Activated CD4-positive, CD25-positive, alpha-beta regulatory T cell treated with anti-CD3 and anti-CD28 coated beads, Interleukin-2, amount 50 U/mL, for 72 hours (primary cell): ENCODE results near the gene MUC5AC.
A peak's percentile ranks its signal among the peaks of the same experiment; 100 is the strongest.
"Not testable (repeated sequence)": the region's sequence is repeated elsewhere in the genome, so short reads cannot be mapped to it uniquely, and the experiment has no call there.

ENCODE experiments used
- DNase-seq: peaks from one replicate; pipeline ENCODE4 v3.0.0; 2021

The MUC5AC gene, protein sequence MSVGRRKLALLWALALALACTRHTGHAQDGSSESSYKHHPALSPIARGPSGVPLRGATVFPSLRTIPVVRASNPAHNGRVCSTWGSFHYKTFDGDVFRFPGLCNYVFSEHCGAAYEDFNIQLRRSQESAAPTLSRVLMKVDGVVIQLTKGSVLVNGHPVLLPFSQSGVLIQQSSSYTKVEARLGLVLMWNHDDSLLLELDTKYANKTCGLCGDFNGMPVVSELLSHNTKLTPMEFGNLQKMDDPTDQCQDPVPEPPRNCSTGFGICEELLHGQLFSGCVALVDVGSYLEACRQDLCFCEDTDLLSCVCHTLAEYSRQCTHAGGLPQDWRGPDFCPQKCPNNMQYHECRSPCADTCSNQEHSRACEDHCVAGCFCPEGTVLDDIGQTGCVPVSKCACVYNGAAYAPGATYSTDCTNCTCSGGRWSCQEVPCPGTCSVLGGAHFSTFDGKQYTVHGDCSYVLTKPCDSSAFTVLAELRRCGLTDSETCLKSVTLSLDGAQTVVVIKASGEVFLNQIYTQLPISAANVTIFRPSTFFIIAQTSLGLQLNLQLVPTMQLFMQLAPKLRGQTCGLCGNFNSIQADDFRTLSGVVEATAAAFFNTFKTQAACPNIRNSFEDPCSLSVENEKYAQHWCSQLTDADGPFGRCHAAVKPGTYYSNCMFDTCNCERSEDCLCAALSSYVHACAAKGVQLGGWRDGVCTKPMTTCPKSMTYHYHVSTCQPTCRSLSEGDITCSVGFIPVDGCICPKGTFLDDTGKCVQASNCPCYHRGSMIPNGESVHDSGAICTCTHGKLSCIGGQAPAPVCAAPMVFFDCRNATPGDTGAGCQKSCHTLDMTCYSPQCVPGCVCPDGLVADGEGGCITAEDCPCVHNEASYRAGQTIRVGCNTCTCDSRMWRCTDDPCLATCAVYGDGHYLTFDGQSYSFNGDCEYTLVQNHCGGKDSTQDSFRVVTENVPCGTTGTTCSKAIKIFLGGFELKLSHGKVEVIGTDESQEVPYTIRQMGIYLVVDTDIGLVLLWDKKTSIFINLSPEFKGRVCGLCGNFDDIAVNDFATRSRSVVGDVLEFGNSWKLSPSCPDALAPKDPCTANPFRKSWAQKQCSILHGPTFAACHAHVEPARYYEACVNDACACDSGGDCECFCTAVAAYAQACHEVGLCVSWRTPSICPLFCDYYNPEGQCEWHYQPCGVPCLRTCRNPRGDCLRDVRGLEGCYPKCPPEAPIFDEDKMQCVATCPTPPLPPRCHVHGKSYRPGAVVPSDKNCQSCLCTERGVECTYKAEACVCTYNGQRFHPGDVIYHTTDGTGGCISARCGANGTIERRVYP (N-terminal part only)

DNA sequence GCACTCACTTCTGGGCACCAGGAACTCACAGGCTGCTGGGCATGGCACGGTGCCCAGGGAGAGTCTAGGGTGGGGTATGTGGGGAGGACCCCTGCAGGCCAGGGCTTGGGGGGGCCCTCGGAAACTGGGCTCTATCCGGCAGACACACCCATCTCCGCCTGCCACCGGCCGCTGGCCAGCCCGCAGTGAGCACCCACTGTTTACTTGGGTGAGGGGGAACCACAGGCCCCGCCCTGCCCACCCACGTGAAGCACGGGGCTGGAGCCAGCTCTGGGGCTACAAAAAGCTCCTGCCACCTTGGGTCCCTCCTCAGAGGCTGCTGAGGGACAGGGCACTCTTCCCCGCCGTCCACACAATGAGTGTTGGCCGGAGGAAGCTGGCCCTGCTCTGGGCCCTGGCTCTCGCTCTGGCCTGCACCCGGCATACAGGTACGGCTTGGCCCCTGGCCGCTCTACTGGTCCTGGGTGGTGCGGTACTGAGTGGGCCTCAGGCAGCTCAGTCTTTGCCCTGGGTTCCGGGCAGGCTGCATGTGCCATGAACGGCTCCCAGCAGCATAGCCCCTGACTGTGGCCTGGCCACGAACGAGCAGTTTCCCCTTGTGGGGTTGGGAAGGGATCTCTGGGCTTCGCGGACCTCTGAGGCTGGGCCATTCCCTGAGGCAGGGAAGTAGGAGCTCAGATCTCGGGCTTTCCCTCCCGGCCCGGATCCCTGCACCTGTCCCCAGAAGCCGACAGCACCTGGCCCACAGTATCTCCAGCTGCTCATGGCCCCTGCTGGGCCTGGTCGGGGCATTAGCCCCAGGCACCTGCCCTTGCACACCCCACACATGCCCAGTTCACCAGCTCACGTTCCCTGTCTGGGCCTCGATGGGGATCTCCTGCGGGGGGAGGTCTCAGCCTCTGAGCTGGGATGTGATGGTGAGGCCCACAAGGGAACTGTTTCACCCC, at the start of gene MUC5AC:
MUC5AC (plus strand) TSS at position 309 of the 947 bp plus-strand sequence; CDS start at position 356, 47 bp downstream.
- peak; percentile 21 for DNase-seq

DNA sequence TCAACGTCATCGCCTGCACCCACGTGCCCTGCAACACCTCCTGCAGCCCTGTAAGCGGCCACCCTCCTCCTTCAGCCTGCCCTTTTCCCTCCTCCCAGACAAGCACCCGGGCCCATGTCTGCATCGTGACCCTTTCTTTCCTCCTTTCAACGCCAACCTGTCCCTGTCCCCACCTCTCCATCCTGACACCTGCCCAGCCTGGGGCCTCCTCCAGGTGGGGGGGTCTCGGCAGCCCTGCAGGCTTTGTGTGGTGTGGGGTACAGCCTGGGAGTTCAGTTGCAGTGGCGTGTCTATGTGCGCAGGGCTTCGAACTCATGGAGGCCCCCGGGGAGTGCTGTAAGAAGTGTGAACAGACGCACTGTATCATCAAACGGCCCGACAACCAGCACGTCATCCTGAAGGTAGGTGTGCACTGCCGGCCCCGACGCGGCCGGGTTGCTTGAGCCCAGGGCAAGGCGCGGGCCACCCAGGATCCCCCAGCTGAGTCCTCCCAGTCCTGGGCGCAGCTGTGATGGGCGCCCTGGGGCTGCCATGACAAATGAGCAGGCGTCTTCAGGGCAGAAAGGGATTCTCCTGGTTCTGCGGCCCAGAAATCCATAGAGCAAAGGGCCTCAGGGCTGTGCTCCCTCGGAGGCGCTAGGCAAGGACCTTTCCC, 49.4 kb upstream of the MUC5AC start:
- no peak for DNase-seq

DNA sequence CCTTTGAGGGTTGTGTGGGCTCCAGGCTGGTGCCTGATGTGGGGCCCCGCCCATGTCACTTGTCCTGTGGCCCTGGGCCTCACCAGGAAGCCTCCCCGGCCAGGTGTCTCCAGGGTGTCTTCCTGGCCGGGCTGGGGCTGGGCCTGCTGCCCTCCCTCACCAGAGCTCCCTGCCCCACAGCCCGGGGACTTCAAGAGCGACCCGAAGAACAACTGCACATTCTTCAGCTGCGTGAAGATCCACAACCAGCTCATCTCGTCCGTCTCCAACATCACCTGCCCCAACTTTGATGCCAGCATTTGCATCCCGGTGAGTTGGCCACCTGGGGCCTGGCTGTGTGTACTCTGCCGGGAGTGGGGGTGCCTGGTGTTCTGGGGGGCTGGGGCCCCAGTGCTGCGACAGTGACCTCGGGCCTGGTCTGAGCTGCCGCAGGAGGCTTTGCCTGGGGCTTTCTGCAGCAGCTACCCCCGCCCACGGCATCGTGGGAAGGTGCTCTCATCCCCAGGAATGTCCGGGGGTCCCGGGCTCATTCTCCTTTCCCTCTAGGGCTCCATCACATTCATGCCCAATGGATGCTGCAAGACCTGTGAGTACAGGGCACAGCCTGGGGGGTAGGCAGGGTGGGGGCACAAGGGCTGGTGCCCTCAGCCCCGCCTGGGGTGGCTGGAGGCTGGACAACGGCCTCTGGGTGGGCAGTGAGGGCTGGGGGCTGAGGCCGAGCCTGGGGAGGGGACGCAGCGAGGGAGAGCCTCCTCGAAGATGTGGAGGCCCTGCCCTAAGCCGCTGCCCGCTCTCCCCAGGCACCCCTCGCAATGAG, 48.4 kb upstream of the MUC5AC start:
- DNase-seq = no peak

DNA sequence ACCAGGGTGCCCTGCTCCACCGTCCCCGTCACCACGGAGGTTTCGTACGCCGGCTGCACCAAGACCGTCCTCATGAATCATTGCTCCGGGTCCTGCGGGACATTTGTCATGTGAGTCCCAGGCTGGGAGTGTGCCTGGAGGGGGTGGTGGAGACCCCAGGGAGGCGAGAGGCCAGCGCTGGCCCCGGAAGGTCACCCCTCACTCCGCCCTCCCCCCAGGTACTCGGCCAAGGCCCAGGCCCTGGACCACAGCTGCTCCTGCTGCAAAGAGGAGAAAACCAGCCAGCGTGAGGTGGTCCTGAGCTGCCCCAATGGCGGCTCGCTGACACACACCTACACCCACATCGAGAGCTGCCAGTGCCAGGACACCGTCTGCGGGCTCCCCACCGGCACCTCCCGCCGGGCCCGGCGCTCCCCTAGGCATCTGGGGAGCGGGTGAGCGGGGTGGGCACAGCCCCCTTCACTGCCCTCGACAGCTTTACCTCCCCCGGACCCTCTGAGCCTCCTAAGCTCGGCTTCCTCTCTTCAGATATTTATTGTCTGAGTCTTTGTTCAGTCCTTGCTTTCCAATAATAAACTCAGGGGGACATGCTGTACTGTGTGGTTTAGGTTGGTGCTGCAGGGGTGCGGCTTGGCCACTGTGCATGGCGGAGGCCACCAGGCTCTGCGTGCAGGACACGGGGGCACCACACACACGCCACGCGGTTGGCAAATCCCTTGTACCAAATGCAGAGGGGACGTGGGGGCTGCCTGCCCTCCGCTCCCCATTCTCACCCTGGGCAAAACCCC, 47.6 kb upstream of the MUC5AC start:
- DNase-seq = no peak

DNA sequence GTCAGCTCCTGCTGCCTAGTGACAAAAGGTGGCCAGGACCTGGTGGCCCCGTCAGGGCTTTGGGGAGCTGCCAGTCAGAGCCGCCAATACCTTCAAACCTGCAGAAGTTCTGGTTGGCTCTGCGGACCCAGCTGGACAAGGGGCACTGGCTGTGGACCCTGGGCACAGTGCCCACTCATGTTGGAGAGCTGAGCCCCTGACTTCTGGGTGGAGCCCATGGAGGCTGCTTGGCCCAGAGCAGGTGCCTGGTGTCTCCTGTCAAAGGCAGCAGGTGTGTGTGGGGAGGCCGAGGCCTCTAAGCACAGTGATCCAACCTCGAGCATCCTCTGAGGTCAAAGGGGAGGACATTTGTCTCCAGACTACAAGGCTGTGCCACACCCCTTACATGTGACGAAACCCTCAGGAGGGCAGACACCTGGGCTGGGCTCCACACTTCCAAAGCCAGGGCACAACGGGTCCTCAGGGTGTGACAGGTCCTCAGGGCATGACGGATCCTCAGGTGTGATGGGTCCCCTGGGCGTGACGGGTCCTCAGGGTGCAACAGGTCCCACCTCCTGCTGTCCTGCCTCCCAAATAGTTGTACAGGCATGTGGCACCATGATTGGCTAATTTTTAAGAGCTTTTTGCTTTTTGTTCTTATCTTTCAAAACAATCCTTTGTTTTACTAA, 46.1 kb upstream of the MUC5AC start:
- DNase-seq = no peak

DNA sequence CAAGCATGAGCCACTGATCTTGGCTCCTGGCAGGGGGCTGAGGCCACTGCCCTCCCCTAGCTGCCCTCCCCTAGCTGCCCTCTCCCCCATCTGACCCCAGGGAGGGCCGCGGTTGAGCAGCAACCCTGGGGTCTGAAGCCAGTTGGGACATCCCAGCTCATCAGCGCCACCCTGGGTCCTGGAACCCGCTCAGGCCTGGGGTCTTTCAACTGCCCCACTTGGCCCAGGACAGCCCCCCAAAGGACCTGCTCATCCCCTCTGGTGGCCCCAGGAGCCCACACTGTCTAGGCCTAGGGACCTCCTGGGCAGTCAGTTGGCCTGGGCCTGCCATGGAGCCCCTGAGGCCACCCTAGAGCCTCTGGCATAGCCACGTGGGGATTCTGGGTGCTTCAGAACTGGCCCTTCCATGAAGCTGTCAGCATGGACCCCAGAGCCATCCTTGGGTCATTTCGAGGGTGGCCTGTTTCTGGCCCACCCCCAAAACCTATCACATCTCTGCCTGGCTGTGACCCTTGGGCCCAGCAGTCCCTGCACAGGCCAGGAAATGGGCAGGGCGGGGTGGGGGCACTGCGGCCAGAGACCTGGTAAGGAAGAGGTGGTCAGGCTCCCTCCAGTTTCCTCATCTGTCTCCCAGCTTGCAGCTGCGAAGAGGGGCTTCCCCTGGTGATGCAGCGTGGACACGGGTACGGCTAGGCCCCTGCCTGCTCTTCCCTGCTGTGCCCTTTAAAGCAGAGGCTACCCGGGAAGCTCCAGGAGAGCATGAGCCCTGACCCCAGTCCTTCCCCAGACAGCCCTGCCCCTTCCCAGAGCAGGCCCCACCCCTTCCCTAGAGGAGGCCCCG, 45.2 kb upstream of the MUC5AC start:
- DNase-seq = no peak

DNA sequence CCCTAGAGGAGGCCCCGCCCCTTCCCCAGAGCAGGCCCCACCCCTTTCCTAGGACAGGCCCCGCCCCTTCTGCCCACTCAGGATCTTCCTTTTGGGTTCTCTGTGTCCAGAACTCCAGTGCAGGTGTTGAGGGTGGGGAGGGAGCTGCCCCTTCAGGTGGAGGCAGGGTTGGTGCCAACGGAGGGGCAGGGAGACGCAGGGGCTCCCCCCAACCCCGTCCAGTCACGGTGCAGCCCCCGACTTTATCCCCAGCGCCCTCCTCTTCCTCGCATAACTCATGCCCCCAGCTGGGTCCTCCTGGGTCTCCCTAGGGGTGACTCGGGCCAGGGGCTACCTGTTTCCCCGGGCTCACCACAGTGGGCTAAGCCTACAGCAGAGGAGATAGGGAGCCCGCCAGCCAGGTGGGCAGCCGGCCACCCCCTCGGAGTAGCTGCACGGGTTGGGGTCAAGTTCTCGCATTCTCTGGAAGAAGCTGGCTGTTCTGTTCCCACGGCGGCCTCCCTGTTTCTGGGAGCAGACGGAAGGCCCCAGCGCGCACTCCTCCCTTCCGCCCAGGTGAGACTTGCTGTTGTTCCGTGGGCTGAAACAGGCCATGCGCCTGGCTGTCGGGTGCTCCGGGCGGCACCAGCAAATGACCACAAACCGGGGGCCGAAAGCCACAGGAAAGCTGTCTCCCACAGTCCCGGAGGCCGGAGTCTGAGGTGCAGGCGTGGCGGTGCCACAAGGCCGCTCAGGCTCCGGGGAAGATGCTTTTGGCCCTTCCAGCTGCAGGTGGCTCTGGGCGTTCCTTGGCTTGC, 44.1 kb upstream of the MUC5AC start:
- no peak for DNase-seq

DNA sequence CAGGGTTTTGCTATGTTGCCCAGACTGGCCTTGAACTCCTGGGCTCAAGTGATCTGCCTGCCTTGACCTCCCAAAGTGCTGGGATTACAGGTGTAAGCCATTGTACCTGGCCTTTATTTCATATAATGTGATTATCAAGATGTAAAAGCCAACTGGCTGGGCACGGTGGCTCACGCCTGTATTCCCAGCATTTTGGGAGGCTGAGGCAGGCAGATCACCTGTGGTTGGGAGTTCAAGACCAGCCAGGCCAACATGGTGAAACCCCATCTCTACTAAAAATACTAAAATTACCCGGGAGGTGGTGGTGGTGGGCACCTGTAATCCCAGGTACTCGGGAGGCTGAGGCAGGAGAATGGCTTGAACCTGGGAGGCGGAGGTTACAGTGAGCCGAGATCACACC, 42.5 kb upstream of the MUC5AC start:
- not testable (repeated sequence) for DNase-seq

DNA sequence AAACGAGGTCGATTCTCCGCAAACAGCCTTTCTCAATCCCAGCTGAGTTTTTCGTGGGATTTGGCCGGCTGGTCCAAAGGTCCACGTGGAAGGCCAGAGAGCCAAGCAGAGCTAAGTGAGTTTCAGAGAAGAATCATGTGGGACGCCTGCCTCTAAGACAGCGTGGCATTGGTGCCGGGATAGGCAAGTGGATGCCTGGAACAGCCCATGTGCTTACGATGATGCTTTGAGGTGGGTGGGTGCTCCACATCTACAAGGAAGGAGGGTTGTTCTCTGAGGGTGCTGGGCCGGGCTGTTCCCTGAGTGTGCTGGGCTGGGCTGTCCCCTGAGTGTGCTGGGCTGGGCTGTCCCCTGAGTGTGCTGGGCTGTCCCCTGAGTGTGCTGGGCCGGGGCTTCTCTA, 41.6 kb upstream of the MUC5AC start:
- DNase-seq = no peak

DNA sequence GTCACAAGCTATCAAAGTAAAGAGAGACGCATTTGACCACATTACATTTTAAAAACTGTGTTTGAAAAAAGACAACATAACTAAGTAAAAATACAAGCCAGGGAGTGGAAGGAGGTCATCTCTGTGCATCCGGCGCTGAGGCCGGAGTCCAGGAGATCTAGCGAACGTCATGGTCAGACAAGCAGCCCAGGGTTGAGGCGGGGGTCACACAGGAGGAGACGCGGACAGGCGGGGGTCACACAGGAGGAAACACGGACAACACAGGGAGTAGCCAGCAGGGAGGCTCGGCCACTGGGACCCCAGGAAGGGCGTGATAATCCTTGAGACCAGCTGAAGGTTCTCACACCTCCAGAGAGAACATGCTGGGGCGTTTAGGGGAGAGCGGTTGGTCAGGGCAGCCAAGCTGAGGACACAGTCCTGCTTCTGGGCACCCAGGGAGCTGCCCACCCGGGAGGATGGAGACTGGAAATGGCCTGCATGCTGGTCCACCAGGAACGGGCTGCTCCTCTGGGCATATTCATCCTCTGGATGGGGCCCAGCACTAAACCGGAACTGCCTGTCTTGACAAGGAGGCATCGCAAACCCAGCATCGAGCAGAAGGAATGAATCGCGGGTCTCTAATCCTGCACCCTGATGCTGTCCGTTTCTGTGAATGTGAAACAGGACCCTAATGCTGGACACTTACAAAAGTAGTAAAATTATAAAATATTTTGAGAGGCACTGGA, 40.9 kb upstream of the MUC5AC start:
- peak; percentile 23 for DNase-seq

DNA sequence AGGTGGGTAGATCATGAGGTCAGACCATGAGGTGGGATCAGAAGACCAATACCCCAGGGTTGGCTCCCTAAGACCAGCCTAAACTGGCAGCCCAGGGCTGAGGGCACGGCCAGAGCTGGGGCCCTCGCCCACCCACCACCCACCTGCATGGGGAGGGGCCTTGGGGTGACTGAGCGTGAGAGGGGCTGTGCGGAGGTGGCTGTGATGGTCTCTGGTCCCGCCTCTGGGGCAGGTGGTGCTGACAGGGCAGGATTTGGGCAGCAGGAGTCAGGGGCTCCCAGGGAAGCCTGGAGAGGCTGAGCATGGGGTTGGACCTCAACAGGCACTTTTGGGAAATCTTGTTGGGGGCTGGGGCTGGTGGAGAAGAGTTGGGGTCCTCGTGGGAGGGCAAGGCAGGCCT, 39.8 kb upstream of the MUC5AC start:
- peak; percentile 21 for DNase-seq

DNA sequence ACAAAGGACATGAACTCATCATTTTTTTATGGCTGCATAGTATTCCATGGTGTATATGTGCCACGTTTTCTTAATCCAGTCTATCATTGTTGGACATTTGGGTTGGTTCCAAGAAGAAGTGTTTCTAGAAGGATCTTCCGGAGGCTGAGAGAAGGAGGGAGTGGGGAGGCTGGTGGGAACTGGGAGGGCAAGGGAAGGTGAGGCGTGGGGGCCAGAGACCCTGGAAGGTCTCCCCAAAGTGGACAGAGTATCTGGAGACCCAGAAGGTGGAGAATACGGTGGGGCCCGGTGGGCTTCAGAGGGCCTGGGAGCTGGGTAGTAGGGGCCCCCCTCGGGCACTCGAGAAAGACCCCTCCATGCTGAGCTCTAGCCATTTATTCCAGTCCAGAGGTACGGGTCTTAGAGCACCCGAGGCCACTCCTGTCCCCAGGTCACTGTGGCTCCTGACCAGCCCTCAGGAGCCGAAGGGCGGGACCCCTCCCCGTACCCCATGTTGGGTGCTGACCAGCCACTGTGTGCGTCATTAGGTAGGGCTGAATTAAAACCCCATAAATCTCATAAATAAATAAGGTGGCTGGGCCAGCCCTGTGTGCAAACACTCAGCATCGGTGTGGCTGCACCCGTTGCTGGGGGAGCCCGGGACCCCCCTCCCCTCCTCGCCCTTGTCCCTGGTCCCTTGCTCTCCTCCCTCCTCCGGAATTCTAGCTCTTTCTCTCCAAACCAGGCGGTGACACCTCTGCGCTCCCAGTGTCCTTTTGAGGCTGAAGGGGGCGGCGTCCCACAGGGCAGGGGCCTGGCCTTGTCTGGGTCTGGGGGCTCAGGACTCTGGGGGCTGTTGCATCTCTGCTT, 38.8 kb upstream of the MUC5AC start:
- peak; percentile 20 for DNase-seq

DNA sequence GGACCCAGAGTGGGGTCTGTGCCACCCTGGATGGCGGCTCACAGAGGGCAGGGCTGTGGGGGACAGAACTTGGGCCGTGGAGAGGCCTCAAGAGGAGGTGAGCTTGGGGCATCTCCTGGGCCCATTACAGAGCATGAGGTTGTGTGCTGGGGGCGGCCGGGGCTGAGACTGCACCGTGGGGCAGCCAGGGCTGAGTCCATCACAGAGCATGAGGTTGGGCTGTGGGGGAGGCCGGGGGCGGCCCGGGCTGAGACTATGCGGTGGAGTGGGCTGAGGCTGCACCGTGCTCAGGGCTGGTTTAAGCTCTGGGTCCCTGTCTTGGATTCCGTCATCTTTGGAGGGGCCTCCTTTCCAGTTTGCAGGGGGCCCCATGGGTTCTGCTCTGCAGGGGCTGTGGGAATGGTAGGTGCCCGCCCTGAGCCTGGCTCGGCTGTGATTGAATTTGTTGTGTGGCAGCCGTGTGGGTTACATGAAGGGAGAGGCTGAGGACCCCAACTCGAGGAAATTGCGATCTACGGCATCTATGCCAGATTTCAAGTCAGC, 38.1 kb upstream of the MUC5AC start:
- no peak for DNase-seq

DNA sequence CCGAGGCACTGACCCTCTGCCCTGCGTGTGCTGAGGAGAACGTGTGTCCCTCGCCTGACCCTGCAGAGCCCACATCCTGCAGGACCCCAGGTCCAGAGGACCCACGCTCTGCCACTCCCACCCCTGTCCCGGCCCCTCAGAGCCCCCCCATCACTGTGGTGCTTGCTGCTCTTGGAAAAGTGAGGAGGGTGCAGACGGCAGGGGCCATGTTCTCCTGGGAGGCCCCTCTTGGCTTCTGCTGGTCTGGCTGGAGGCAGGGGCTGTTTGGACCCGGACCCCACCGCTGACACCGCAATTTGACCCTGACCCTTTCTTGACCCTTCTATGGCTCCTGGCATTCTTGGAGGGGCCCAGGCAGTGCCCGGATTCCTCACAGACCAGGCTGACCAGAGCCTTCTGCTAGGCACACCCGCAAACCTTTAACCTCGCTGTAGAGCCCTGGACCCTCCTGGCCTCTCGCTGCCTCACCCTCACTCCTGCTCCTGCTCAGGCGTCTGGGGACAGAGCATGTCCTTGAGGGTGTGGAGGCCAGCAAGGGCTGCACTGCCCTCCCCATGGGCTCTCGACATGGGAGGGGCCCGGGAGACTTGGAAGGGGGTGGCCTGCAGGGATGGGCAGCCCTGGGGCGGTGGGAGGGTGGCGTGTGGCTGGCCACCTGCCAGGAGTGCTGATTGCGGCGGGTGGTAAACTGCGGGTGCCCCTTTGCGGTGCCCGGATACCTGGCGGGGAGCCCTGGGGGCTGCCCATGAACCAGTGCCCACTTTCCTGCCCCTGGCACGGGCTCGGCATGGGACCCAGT, 37.0 kb upstream of the MUC5AC start:
- DNase-seq = no peak
